Measurements from ENCODE around the gene CNTNAP2. TPM values are rescaled to one million over a fixed set of nuclear protein-coding genes. Genes with fewer than 3 reads are reported as not detected.

Gene CNTNAP2
- total RNA-seq, 1 experiment from 2014 or later, result 64.5 TPM

DNA sequence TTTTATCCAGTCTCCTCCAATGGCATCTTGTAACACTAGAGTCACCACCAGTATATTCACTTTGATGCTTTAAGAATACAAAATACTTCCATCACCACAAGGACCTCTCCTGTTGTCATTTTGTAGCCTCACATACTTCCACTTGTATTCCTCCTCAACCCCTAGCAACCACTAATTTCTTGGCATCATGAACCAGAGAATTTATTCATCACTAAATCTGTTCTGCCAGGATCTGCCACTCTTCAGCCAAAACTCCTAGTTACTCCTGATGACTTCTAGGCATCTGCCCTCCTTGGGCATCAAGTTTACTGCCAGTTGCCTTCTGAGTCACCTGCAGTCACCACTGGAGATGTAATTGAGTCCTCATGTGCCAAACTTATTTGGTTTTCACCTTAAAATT, 906.8 kb downstream of the CNTNAP2 start:
- no peak for DNase-seq
- Histone ChIP-seq H4K20me1 (ENCODE audit: control insufficient read depth, insufficient read depth, insufficient read length) (no peaks in the 10 kb centered on the region), H2BK5ac (ENCODE audit: insufficient read length, low read length) (no peak overlapping the region), H3K23me2 (ENCODE audit: insufficient read length, low read depth, low read length, poor library complexity, severe bottlenecking) (no peaks in the 10 kb centered on the region), H2BK20ac (ENCODE audit: low read depth, low read length, poor library complexity, severe bottlenecking) (no peak overlapping the region), H4K8ac (replicated peaks; ENCODE audit: insufficient read length, low read depth, low read length) (no peak overlapping the region), H3K18ac (ENCODE audit: insufficient read length, low read depth, low read length) (no peak overlapping the region), H3K4me1 (ENCODE audit: insufficient read depth, low read length) (no peaks in the 10 kb centered on the region), H3K14ac (ENCODE audit: insufficient read depth, low read length) (no peak overlapping the region), H4K91ac (ENCODE audit: insufficient read length, low read depth, low read length) (no peak overlapping the region), H3K27me3 (ENCODE audit: insufficient read depth, low read length) (no peaks in the 10 kb centered on the region), H3K79me2 (ENCODE audit: insufficient read depth, low read length) (no peaks in the 10 kb centered on the region), H3K9ac (ENCODE audit: extremely low read depth, insufficient read length, low read length) (no peak overlapping the region), H2BK15ac (ENCODE audit: low read depth, low read length) (no peak overlapping the region), H2AFZ (ENCODE audit: low read length) (no peak overlapping the region), H3K4ac (ENCODE audit: low read depth, low read length) (no peak overlapping the region), H4K5ac (ENCODE audit: insufficient read length, low read depth, low read length) (no peak overlapping the region), H2AK5ac (ENCODE audit: insufficient read length, low read length) (no peak overlapping the region), H3K56ac (ENCODE audit: insufficient read length, low read depth, low read length) (no peak overlapping the region), H3K4me2 (ENCODE audit: insufficient read depth, insufficient read length, low read length) (no peak overlapping the region), H3K27ac (ENCODE audit: insufficient read length, low read depth, low read length) (no peak overlapping the region), H3K9me3 (ENCODE audit: control insufficient read depth, low read depth, low read length) (no peaks in the 10 kb centered on the region), H3K79me1 (ENCODE audit: insufficient read depth, low read depth, low read length, poor library complexity, severe bottlenecking) (no peaks in the 10 kb centered on the region), H3T11ph (ENCODE audit: low read length) (no peak overlapping the region), H2BK120ac (ENCODE audit: low read depth, low read length, poor library complexity, severe bottlenecking) (no peak overlapping the region), H3K23ac (ENCODE audit: insufficient read length, low read depth, low read length) (no peak overlapping the region), H2BK12ac (ENCODE audit: insufficient read length, low read depth, low read length) (no peak overlapping the region)
- H3K4me1 Mint-ChIP-seq, result no peaks in the 10 kb centered on the region
- H3K9me3 Mint-ChIP-seq, result no peaks in the 10 kb centered on the region
- no peak for TF ChIP-seq CTCF (conservative IDR thresholded peaks at IDR 0.05)
- H3K27ac Mint-ChIP-seq, result no peak overlapping the region
- peaks cover 0 to 2% (median 0%) of the 10 kb centered on the region in 3 experiments; a peak in 1 of 7 replicates for H3K36me3 Mint-ChIP-seq (ENCODE audit: insufficient read depth in 1 of 3, low read depth in 3 of 3)
- no peaks in the 10 kb centered on the region for H3K27me3 Mint-ChIP-seq (ENCODE audit: low read depth)
- H3K4me3 Mint-ChIP-seq, result no peak overlapping the region
